Posterior cingulate gyrus (tissue), 11 donors: ENCODE measurements around the gene KDM4C.

Experiments used
- DNase-seq, 10 donors: peaks; one replicate each; pipeline versions ENCODE4 v3.0.0 to v3.0.0-alpha.2; 2020 to 2021; ENCODE audit warnings: mixed read lengths in 3 of 10
- intact Hi-C: fragments of 100-400 bp; cut with DNase I; formaldehyde crosslinking; loops from one replicate; pipeline ENCODE4 v1.15.1; 2023

The KDM4C gene

GRCh38 chr9:7223981-7224380, 466.2 kb downstream of the KDM4C start:
- intact Hi-C loops: no loop called here
- DNase-seq: no peak
